Endothelial cell of umbilical vein (primary cell): ENCODE data around the gene STARD5.

ENCODE experiments used
- CTCF ChIP-seq, 2 donors: IDR thresholded peaks; 1 replicate in 1 of 2; 2 replicates in 1 of 2; pipeline ENCODE4 v1.5.1; 2011; ENCODE audit warnings: low read length in 2 of 2, mild to moderate bottlenecking in 2 of 2, moderate library complexity in 2 of 2, control low read depth in 1 of 2, inconsistent platforms in 1 of 2, low read depth in 1 of 2; ENCODE audit not compliant: insufficient read depth in 1 of 2; ENCODE audit errors: extremely low read depth in 1 of 2
- EZH2 ChIP-seq: IDR thresholded peaks from 2 replicates; pipeline ENCODE4 v1.6.1; 2012; ENCODE audit warnings: borderline replicate concordance, low read depth, mild to moderate bottlenecking, moderate library complexity, low read length, inconsistent platforms; ENCODE audit not compliant: severe bottlenecking
- JUN ChIP-seq: IDR thresholded peaks from 2 replicates; pipeline ENCODE4 v1.6.1; 2011; ENCODE audit warnings: borderline replicate concordance, low read depth; ENCODE audit not compliant: insufficient read length, insufficient read depth
- MYC ChIP-seq: IDR thresholded peaks from one replicate; pipeline ENCODE4 v1.6.1; 2011; ENCODE audit warnings: mild to moderate bottlenecking, low read depth, low read length
- TF ChIP-seq, protein P1 (sequence below): IDR thresholded peaks from 2 replicates; pipeline ENCODE4 v1.6.1; 2011; ENCODE audit not compliant: insufficient read depth, insufficient read length

GRCh38 chr15:81265256-81265943 is 58.5 kb downstream of the STARD5 start:
- no peak for TF ChIP-seq CTCF (IDR thresholded peaks at IDR 0.05; ENCODE audit: extremely low read depth in 1 of 2, insufficient read depth in 1 of 2, low read depth in 1 of 2, low read length in 2 of 2)
- no peak for TF ChIP-seq JUN
- no peak for TF ChIP-seq MYC
- no peak for TF ChIP-seq EZH2
- TF ChIP-seq, protein P1, sequence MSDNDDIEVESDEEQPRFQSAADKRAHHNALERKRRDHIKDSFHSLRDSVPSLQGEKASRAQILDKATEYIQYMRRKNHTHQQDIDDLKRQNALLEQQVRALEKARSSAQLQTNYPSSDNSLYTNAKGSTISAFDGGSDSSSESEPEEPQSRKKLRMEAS: no peak
